HG03558 (cell line): ENCODE measurements around the gene ZNF451.
"Not testable (repeated sequence)": the region's sequence is repeated elsewhere in the genome, so short reads cannot be mapped to it uniquely, and the experiment has no call there.

Experiments
- ATAC-seq: cut with Tn5 transposase; IDR thresholded peaks from one replicate; pipeline ENCODE4 v1.9.1; 2021; ENCODE audit warnings: moderate number of reproducible peaks; ENCODE audit not compliant: unreplicated experiment; ENCODE audit errors: extremely low read depth

The ZNF451 gene, protein sequence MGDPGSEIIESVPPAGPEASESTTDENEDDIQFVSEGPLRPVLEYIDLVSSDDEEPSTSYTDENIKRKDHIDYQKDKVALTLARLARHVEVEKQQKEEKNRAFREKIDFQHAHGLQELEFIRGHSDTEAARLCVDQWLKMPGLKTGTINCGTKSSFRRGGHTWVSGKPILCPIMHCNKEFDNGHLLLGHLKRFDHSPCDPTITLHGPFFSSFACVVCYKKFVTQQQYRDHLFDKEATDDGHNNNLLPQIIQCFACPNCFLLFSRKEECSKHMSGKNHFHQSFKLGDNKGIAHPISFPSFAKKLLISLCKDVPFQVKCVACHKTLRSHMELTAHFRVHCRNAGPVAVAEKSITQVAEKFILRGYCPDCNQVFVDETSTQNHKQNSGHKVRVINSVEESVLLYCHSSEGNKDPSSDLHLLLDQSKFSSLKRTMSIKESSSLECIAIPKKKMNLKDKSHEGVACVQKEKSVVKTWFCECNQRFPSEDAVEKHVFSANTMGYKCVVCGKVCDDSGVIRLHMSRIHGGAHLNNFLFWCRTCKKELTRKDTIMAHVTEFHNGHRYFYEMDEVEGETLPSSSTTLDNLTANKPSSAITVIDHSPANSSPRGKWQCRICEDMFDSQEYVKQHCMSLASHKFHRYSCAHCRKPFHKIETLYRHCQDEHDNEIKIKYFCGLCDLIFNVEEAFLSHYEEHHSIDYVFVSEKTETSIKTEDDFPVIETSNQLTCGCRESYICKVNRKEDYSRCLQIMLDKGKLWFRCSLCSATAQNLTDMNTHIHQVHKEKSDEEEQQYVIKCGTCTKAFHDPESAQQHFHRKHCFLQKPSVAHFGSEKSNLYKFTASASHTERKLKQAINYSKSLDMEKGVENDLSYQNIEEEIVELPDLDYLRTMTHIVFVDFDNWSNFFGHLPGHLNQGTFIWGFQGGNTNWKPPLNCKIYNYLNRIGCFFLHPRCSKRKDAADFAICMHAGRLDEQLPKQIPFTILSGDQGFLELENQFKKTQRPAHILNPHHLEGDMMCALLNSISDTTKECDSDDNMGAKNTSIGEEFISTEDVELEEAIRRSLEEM

GRCh38 chr6:57089687-57090457, at the start of gene ZNF451:
Gene ZNF451 (plus strand): TSS chr6:57090188. CDS start chr6:57090254, 66 bp downstream.
- peak; percentile 81 for ATAC-seq

- not testable (repeated sequence) for ATAC-seq
Observed at GRCh38 chr6:57044061-57044460, 45.9 kb upstream of the ZNF451 start.

- ATAC-seq, result no peak
Observed at GRCh38 chr6:57044568-57044967, 45.4 kb upstream of the ZNF451 start.

DNA sequence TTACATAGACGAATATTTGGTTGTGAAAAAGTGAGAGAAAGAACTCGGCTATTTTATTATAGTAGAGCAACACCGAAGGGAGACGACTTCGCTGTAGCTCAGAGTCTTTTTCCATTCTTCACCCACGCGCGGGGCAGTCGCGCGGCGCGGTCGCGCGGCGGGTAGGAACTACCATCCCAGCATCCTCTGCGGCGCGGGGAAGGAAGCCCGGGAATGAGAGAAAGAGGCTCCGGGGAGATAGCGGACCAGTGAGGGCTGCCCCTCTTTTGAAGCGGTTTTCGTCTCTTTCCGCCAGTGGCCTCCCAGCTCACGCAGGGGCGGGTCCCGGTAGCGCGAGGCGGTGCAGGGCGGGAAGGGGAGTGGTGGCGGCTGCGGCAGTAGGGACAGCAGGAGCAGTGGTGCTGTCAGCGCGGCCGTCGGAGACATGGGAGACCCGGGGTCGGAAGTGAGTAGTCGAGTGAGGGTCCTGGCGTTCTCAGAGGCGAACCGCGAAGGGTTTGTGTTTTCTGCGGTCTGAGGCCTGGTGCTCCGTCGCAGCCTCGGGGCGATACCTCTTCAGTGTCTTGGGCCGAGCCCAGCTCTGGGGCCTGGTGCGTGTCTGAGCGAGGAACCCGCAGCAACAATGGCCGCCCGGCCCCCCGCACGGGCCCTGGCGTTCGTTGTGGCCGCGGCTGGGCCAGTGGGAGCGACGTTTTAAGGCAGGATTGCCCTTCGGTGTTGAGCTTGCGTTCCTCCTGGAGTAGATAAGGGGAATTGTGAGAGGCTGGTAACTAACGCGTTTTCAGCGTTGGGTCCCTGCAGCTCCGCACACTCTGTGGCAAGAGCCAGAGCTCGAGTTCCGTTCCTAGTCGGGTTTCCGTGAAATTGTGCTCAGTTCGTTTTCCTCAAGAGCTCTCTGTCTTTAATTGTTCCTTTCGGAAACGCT, 43.4 kb upstream of the ZNF451 start, which contains the start of gene KIAA1586:
TSS of gene KIAA1586 (plus strand) at position 362 of the 925 bp plus-strand sequence. CDS start at position 425, 63 bp downstream.
- peak; percentile 81 for ATAC-seq

DNA sequence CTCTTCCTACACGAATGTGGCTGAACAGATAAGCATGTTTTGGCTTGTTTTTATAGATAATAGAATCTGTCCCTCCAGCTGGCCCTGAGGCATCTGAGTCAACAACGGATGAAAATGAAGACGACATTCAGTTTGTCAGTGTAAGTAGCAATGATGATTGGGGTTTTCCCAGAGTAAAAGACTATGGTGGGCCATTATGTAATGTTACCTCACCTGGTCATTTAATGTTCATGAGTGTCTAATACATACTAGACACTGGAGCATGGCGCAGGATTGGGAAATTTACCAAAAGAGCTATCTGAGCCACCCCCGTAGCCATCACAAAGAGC, 42.8 kb upstream of the ZNF451 start:
- not testable (repeated sequence) for ATAC-seq

GRCh38 chr6:57047859-57048258, 42.1 kb upstream of the ZNF451 start:
- ATAC-seq, result not testable (repeated sequence)

GRCh38 chr6:57048577-57048976, 41.4 kb upstream of the ZNF451 start:
- ATAC-seq, result no peak

- no peak for ATAC-seq
Observed at GRCh38 chr6:57063847-57064246, 26.1 kb upstream of the ZNF451 start.

DNA sequence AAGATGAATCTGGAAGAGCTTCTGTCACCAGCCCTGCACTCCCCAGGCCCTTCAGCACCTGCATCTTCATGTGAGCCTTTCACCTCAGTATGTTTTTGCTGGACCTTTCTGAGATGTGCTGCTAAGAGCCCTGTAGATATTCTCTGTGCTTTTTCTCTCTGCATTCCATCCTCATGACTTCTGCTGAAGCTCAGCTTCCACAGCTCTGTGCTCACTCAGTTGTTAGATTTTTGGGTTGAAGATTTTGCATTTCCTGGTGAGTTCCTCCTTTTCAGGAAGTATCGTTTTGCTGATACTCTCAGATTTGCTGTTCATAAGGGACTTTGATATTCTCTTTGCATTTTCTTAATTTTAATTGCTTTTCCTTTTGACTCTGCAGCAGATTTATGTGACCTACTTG, 25.2 kb upstream of the ZNF451 start:
- ATAC-seq, result no peak

- ATAC-seq, result no peak
Observed at GRCh38 chr6:57068061-57068460, 21.9 kb upstream of the ZNF451 start.

GRCh38 chr6:57069228-57069627, 20.8 kb upstream of the ZNF451 start:
- no peak for ATAC-seq

DNA sequence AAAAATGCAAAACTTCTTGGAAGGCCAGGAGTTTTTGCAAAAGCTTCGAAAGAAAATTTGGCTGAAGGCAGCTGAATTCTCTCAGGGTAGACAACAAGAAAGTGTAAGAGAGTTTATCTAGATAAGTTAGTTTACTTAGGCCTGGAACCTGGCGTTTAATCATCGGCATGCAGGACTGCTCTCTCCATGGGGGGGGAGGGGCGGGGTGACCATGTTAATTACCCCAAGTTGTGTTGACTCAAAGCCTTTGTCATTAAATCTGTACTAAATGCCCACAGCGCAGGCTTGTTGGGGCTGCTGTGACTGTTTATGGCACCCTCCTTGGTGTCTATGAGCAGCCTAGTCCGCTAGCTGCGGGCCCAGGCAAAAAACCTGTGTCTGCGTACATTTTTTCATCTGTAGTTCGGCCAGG, 20.1 kb upstream of the ZNF451 start:
- no peak for ATAC-seq

DNA sequence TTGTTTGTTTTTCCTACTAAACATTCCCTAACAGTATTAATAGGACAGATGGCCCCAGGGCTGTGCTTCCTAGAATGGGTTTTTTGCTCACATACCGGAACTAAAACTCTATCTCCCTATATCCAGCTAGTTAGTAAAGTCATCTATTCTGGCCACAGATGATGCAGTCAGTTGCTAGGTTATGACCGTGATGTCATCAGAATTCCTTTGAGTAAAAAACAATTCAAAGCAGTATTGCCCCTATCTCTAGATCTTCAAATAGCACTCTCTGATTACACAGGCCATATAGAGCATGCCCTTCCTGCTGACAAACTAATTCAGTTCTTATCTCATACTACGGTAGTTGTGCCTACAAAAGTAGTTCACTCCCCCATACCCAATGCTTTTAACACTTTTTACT, 17.9 kb upstream of the ZNF451 start:
- ATAC-seq, result no peak

DNA sequence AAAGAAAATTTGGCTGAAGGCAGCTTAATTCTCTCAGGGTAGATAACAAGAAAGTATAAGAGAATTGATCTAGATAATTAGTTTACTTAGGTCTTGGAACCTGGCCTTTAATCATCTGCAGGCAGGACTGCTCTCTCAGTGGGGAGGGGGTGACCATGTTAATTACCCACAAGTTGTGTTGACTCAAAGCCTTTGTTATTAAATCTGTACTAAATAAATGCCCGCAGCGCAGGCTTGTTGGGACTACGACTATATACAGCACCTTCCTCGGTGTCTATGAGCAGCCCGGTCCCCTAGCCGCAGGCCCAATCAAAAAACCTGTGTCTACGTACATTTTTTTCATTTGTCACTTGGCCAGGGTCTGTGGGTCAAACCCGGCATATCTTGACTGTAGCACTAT, 15.6 kb upstream of the ZNF451 start:
- ATAC-seq, result no peak

DNA sequence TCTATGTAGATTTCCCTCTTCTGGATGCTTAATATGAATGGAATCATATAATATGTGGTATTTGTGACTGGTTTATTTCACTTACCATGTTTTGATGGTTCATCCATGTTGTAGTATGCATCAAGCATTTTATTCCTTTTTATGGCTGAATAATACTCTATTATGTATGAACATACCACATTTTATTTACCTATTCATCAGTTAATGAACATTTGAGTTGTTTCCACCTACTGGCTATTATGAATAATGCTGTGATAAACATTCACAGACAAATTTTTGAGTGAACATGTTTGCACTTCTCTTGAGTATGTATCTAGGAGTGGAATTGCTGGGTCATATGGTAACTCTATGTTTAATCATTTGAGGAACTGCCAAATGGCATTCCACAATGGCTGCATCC, 14.9 kb upstream of the ZNF451 start:
- no peak for ATAC-seq

GRCh38 chr6:57078531-57079207, 11.3 kb upstream of the ZNF451 start:
- ATAC-seq, result no peak

DNA sequence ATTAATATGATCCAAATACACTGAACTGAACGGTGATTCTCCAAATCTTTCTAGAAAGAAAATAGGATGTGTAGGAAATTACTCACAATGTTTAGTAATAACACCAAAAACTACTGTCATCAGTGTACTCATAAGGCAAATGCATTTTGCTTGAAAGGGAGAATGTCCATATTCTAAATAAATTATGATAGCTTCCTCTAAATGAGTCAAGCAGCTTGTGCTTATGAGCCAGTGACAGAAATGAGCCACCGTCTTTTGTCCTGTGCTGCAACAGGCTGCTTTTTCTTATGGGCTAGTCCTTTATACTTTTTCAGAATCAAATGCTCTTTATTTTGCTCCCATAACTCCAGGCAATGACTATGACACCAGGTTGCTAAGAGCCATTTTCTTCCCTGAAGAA, 4.5 kb upstream of the ZNF451 start:
- no peak for ATAC-seq

- no peak for ATAC-seq
Observed at GRCh38 chr6:57086843-57087242, 3.1 kb upstream of the ZNF451 start.

DNA sequence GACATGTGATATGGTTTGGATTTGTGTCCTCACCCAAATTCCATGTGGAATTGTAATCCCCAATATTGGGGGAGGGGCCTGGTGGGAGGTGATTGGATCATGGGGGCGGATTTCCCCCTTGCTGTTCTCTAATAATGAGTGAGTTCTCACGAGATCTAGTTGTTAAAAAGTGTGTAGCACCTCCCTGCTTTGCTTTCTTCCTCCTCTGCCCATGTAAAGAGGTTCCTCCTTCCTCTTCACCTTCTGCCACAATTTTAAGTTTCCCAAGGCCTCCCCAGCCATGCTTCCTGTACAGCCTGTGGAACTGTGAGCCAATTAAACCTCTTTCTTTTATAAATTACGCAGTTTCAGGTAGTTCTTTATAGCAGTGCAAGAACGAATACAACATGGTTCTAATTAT, 2.1 kb upstream of the ZNF451 start:
- no peak for ATAC-seq
